ENCODE data around the gene CDC20.

The CDC20 gene

GRCh38 chr1:43358746-43359693 lies at the start of gene CDC20:
Gene CDC20, plus strand, starts transcription at chr1:43358981. Its CDS starts 235 bp downstream, at chr1:43359216.
- DNase-seq, result peak; percentile 95

- DNase-seq, result no peak
Observed at GRCh38 chr1:43309405-43310025, 49.3 kb upstream of the CDC20 start.

GRCh38 chr1:43311521-43311920 lies 47.3 kb upstream of the CDC20 start:
- no peak for DNase-seq

GRCh38 chr1:43312212-43312623 lies 46.6 kb upstream of the CDC20 start:
- no peak for DNase-seq

- no peak for DNase-seq
Observed at GRCh38 chr1:43312663-43313515, 45.9 kb upstream of the CDC20 start.

- DNase-seq, result no peak
Observed at GRCh38 chr1:43313771-43314170, 45.0 kb upstream of the CDC20 start.

GRCh38 chr1:43314233-43314632 lies 44.5 kb upstream of the CDC20 start:
- DNase-seq, result no peak

- no peak for DNase-seq
Observed at GRCh38 chr1:43315481-43315880, 43.3 kb upstream of the CDC20 start.

- no peak for DNase-seq
Observed at GRCh38 chr1:43315963-43316737, 42.6 kb upstream of the CDC20 start.

- no peak for DNase-seq
Observed at GRCh38 chr1:43316738-43317520, 41.9 kb upstream of the CDC20 start.

- DNase-seq, result no peak
Observed at GRCh38 chr1:43317817-43318471, 40.8 kb upstream of the CDC20 start.

- no peak for DNase-seq
Observed at GRCh38 chr1:43318831-43319230, 40.0 kb upstream of the CDC20 start.

GRCh38 chr1:43319288-43319687 lies 39.5 kb upstream of the CDC20 start:
- DNase-seq, result no peak

GRCh38 chr1:43319766-43320165 lies 39.0 kb upstream of the CDC20 start:
- no peak for DNase-seq

GRCh38 chr1:43321331-43321891 lies 37.4 kb upstream of the CDC20 start:
- DNase-seq, result no peak

GRCh38 chr1:43322506-43322905 lies 36.3 kb upstream of the CDC20 start:
- DNase-seq, result no peak

- DNase-seq, result no peak
Observed at GRCh38 chr1:43324810-43325209, 34.0 kb upstream of the CDC20 start.

- DNase-seq, result no peak
Observed at GRCh38 chr1:43325381-43325780, 33.4 kb upstream of the CDC20 start.

GRCh38 chr1:43327549-43328292 lies 31.1 kb upstream of the CDC20 start:
- DNase-seq, result no peak
